ENCODE measurements around the gene TM4SF1. TPM values are rescaled to one million over a fixed set of nuclear protein-coding genes. Genes with fewer than 3 reads are reported as not detected.

Gene TM4SF1
- total and polyA plus RNA-seq, 2 experiments from 2014 or later: 0.10 to 0.74 TPM

DNA sequence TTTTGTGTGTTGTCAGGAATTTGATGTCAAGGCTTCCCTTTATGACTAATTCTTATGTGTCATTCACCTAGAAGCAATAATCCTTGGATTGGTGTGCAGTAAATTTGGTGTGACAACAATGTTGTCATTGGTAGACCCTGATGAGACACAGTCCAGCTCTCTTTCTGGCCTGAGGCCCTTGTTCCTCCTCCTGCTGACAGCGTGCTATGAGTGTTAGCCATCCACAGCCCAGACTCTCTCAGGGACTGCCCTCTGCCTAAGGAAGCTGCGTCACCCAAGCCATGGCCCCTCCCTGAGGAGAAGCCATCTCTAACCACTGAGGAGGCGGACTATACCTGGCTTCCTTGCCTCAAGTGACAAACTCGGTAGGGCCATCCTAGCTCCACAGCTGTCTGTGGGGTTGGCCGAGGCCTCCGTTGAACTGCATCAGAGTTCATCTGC lies 13.3 kb upstream of the TM4SF1 start:
- no peaks in the 10 kb centered on the region for H3K9me3 Mint-ChIP-seq
- no peaks in the 10 kb centered on the region; the same call in 2 of the 3 replicates for H3K4me1 Mint-ChIP-seq
- Histone ChIP-seq H3K36me3 (ENCODE audit: insufficient read depth) (no peaks in the 10 kb centered on the region), H3K27ac (ENCODE audit: low read depth) (no peak overlapping the region), H3K79me2 (replicated peaks; ENCODE audit: insufficient read depth) (no peaks in the 10 kb centered on the region), H3K9me2 (ENCODE audit: insufficient read depth) (peaks cover 5% of the 10 kb centered on the region; the same call in 1 of the 2 replicates), H2AFZ (peak overlapping the region; percentile 82; the same call in 1 of the 2 replicates), H3K4me3 (no peak overlapping the region), H3K27me3 (ENCODE audit: insufficient read depth) (no peaks in the 10 kb centered on the region), H3K4me1 (ENCODE audit: insufficient read depth) (no peaks in the 10 kb centered on the region), H3K4me2 (no peak overlapping the region), H4K20me1 (replicated peaks; ENCODE audit: insufficient read depth) (no peaks in the 10 kb centered on the region), H3F3A (replicated peaks; ENCODE audit: low read depth) (no peaks in the 10 kb centered on the region)
- ATAC-seq (no peak), DNase-seq (ENCODE audit: low spot score) (no peak)
- H3K27ac Mint-ChIP-seq: peak overlapping the region; percentile 11; the same call in 1 of the 2 replicates
- H3K27me3 Mint-ChIP-seq (ENCODE audit: insufficient read depth, low read depth, poor library complexity): peaks cover 1% of the 10 kb centered on the region
- H3K36me3 Mint-ChIP-seq (ENCODE audit: low read depth): no peaks in the 10 kb centered on the region
- TF ChIP-seq STAT1 (IDR thresholded peaks at IDR 0.05; ENCODE audit: unreplicated experiment) (no peak), CREB1 (CRISPR knock-in tag; IDR thresholded peaks at IDR 0.05; ENCODE audit: low read depth) (no peak)
- no peak overlapping the region for H3K4me3 Mint-ChIP-seq

DNA sequence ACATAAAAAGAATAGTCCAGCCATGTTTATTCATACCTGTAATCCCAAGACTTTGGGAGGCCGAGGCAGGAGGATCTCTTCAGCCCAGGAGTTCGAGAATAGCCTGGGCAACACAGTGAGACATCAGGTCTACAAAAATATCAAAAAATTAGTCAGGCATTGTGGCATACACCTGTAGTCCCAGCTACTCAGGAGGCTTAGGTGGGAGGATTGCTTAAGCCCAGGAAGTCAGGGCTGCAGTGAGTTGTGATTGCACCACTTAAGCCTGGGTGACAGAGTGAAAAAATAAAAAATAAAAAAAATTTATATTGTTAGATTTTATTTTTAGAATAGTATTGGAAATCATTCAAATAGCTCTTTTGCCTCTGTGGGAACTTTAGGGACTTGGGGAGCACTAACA lies 12.8 kb upstream of the TM4SF1 start:
- Mint-ChIP-seq H3K27ac (no peak overlapping the region), H3K4me1 (no peaks in the 10 kb centered on the region; the same call in 2 of the 3 replicates), H3K4me3 (no peak overlapping the region), H3K36me3 (ENCODE audit: low read depth) (no peaks in the 10 kb centered on the region), H3K27me3 (ENCODE audit: insufficient read depth, low read depth, poor library complexity) (peaks cover 1% of the 10 kb centered on the region), H3K9me3 (no peaks in the 10 kb centered on the region)
- DNase-seq (ENCODE audit: low spot score) (no peak), ATAC-seq (no peak)
- no peaks in the 10 kb centered on the region for H3K27me3 ChIP-seq (ENCODE audit: insufficient read depth)
- H3K4me1 ChIP-seq (ENCODE audit: insufficient read depth): no peaks in the 10 kb centered on the region
- H3K9me2 ChIP-seq (ENCODE audit: insufficient read depth): peaks cover 5% of the 10 kb centered on the region; the same call in 1 of the 2 replicates
- no peak overlapping the region for H3K4me2 ChIP-seq
- H3K27ac ChIP-seq (ENCODE audit: low read depth): no peak overlapping the region
- no peak for TF ChIP-seq EZH2phosphoT487 (IDR thresholded peaks at IDR 0.05; ENCODE audit: unreplicated experiment)
- no peak for TF ChIP-seq EZH2 (IDR thresholded peaks at IDR 0.05; ENCODE audit: low read depth, unreplicated experiment)
- no peak overlapping the region for H2AFZ ChIP-seq
- no peaks in the 10 kb centered on the region for H4K20me1 ChIP-seq (replicated peaks; ENCODE audit: insufficient read depth)
- H3K36me3 ChIP-seq (ENCODE audit: insufficient read depth): no peaks in the 10 kb centered on the region
- no peak overlapping the region for H3K4me3 ChIP-seq
- no peaks in the 10 kb centered on the region for H3K79me2 ChIP-seq (replicated peaks; ENCODE audit: insufficient read depth)
- no peaks in the 10 kb centered on the region for H3F3A ChIP-seq (replicated peaks; ENCODE audit: low read depth)

DNA sequence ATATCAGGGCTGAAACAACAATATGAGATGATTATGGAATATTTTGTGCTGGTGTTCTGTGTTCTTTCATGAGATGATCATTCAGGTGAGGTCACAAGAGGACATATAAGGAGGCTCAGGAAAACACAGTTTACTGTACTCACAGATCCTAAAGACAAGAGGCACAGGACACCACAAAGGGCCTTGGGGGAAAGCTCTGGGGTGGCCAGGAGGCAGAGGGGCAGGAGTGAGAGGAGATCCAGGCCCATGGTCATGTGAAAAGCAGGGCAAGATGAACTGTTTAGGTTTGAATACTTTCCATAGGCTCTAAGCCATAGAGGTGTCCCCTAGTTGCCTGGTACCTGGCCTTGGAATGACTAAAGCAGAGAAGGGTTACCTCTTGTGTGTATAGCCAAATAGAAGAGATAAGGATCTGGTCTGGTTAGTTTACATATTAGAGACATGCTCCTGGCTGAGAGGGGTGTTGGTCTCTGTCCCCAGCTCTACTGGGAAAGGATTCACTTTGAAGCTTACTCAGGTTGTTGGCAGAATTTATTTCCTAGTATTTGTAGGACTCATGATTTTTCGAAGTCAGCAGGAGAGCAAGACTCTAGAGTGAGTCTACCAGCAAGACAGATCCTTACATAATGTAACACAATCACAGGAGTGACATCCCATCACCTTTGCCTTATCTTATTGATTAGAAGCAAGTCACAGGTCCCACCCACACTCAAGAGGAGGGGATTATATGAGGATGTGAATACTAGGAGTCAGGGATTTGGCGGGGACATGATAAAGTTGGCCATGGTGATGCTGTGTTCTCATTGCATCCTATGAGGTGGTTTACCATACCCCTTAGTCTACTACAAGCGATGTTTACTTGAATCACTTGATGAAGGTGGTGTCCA lies 11.3 kb upstream of the TM4SF1 start:
- TF ChIP-seq, protein P1, sequence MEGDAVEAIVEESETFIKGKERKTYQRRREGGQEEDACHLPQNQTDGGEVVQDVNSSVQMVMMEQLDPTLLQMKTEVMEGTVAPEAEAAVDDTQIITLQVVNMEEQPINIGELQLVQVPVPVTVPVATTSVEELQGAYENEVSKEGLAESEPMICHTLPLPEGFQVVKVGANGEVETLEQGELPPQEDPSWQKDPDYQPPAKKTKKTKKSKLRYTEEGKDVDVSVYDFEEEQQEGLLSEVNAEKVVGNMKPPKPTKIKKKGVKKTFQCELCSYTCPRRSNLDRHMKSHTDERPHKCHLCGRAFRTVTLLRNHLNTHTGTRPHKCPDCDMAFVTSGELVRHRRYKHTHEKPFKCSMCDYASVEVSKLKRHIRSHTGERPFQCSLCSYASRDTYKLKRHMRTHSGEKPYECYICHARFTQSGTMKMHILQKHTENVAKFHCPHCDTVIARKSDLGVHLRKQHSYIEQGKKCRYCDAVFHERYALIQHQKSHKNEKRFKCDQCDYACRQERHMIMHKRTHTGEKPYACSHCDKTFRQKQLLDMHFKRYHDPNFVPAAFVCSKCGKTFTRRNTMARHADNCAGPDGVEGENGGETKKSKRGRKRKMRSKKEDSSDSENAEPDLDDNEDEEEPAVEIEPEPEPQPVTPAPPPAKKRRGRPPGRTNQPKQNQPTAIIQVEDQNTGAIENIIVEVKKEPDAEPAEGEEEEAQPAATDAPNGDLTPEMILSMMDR (conservative IDR thresholded peaks at IDR 0.05; ENCODE audit: low read depth in 2 of 2): no peak
- H3K9me2 ChIP-seq (ENCODE audit: insufficient read depth): peaks cover 5% of the 10 kb centered on the region; the same call in 1 of the 2 replicates
- H3K4me2 ChIP-seq: no peak overlapping the region
- no peak overlapping the region for H3K27ac ChIP-seq (ENCODE audit: low read depth)
- H3K9me3 Mint-ChIP-seq: no peaks in the 10 kb centered on the region
- no peaks in the 10 kb centered on the region for H3K4me1 ChIP-seq (ENCODE audit: insufficient read depth)
- no peaks in the 10 kb centered on the region for H4K20me1 ChIP-seq (replicated peaks; ENCODE audit: insufficient read depth)
- no peak overlapping the region for H3K27ac Mint-ChIP-seq
- H3K36me3 Mint-ChIP-seq (ENCODE audit: low read depth): no peaks in the 10 kb centered on the region
- DNase-seq (ENCODE audit: low spot score) (no peak), ATAC-seq (no peak)
- H3K4me1 Mint-ChIP-seq: no peaks in the 10 kb centered on the region; the same call in 2 of the 3 replicates
- no peak overlapping the region for H3K4me3 Mint-ChIP-seq
- H2AFZ ChIP-seq: no peak overlapping the region
- H3K27me3 Mint-ChIP-seq (ENCODE audit: insufficient read depth, low read depth, poor library complexity): peaks cover 1% of the 10 kb centered on the region
- no peaks in the 10 kb centered on the region for H3K79me2 ChIP-seq (replicated peaks; ENCODE audit: insufficient read depth)
- H3K27me3 ChIP-seq (ENCODE audit: insufficient read depth): no peaks in the 10 kb centered on the region
- no peaks in the 10 kb centered on the region for H3K36me3 ChIP-seq (ENCODE audit: insufficient read depth)
- H3F3A ChIP-seq (replicated peaks; ENCODE audit: low read depth): no peaks in the 10 kb centered on the region
- H3K4me3 ChIP-seq: no peak overlapping the region
